Tibial artery (tissue), 4 donors: ENCODE measurements around the gene PRSS53.
A peak's percentile ranks its signal among the peaks of the same experiment; 100 is the strongest.

Experiments used
- DNase-seq, 2 donors: peaks; one replicate each; pipeline ENCODE4 v3.0.0-alpha.2; 2019
- H3K27ac ChIP-seq, 2 donors: fragments of 200-600 bp; sonication (generic) in 1 of 2; 1 replicate in 1 of 2; 2 replicates in 1 of 2; pipeline ENCODE4 v1.5.1; 2018 to 2019; ENCODE audit warnings: mild to moderate bottlenecking in 1 of 2
- H3K27me3 ChIP-seq, 2 donors: fragments of 200-600 bp; sonication (generic) in 1 of 2; one replicate each; pipeline versions ENCODE4 v1.5.1 to v1.6.0; 2016 to 2019
- H3K36me3 ChIP-seq, 3 donors: fragments of 200-600 bp; sonication (generic) in 2 of 3; one replicate each; pipeline ENCODE4 v1.5.1; 2016 to 2019; ENCODE audit warnings: mild to moderate bottlenecking in 2 of 3
- H3K4me1 ChIP-seq, 4 donors: fragments of 200-600 bp; sonication (generic) in 2 of 4; 1 replicate in 3 of 4; 2 replicates in 1 of 4; pipeline ENCODE4 v1.5.1; 2016 to 2019
- H3K4me3 ChIP-seq, 2 donors: fragments of 200-600 bp; sonication (generic) in 1 of 2; 1 replicate in 1 of 2; 2 replicates in 1 of 2; pipeline ENCODE4 v1.5.1; 2018 to 2019; ENCODE audit warnings: mild to moderate bottlenecking in 2 of 2
- H3K9me3 ChIP-seq, 3 donors: fragments of 200-600 bp; sonication (generic) in 1 of 3; one replicate each; pipeline ENCODE4 v1.5.1; 2016 to 2019
- CTCF ChIP-seq, 2 experiments: fragments of 200-600 bp in 1 of 2; fragments of 450-650 bp in 1 of 2; IDR thresholded peaks; one replicate each; pipeline ENCODE4 v1.5.1; 2017 to 2019; ENCODE audit warnings: antibody characterized with exemption in 2 of 2, mild to moderate bottlenecking in 1 of 2, moderate library complexity in 1 of 2
- intact Hi-C: fragments of 100-400 bp; cut with DNase I; formaldehyde crosslinking; loops from one replicate; pipeline ENCODE4 v1.15.0; 2023; ENCODE audit warnings: low total_unique reads

Gene PRSS53

GRCh38 chr16:31063495-31063842 lies 25.3 kb downstream of the PRSS53 start:
- no peak for TF ChIP-seq CTCF (IDR thresholded peaks at IDR 0.05)
- Histone ChIP-seq H3K4me1 (peaks cover 0 to 11% (median 10%) of the 10 kb centered on the region in 4 donors), H3K4me3 (no peak overlapping the region), H3K27me3 (no peaks in the 10 kb centered on the region), H3K9me3 (no peaks in the 10 kb centered on the region), H3K27ac (no peak overlapping the region), H3K36me3 (peaks cover 18 to 41% (median 23%) of the 10 kb centered on the region in 3 donors)
- DNase-seq: no peak
- intact Hi-C loops: no loop called here

- Histone ChIP-seq H3K9me3 (no peaks in the 10 kb centered on the region), H3K4me1 (peaks cover 0 to 11% (median 10%) of the 10 kb centered on the region in 4 donors), H3K4me3 (no peak overlapping the region), H3K36me3 (peaks cover 25 to 52% (median 33%) of the 10 kb centered on the region in 3 donors), H3K27me3 (no peaks in the 10 kb centered on the region), H3K27ac (no peak overlapping the region)
- intact Hi-C loops: no loop called here
- DNase-seq: no peak
- no peak for TF ChIP-seq CTCF (IDR thresholded peaks at IDR 0.05)
Measured at GRCh38 chr16:31061813-31062440, 26.8 kb downstream of the PRSS53 start.

- no peak for TF ChIP-seq CTCF (IDR thresholded peaks at IDR 0.05)
- no peak for DNase-seq
- intact Hi-C loops: no loop called here
- Histone ChIP-seq H3K4me3 (no peak overlapping the region), H3K9me3 (no peaks in the 10 kb centered on the region), H3K27ac (no peak overlapping the region), H3K36me3 (peaks cover 25 to 52% (median 33%) of the 10 kb centered on the region in 3 donors), H3K27me3 (no peaks in the 10 kb centered on the region), H3K4me1 (peaks cover 0 to 11% (median 10%) of the 10 kb centered on the region in 4 donors)
Measured at GRCh38 chr16:31061126-31061812, 27.5 kb downstream of the PRSS53 start.

GRCh38 chr16:31055613-31056012 lies 33.1 kb downstream of the PRSS53 start:
- no peaks in the 10 kb centered on the region for H3K9me3 ChIP-seq
- intact Hi-C loops: no loop called here
- H3K4me1 ChIP-seq: no peaks in the 10 kb centered on the region
- TF ChIP-seq CTCF (IDR thresholded peaks at IDR 0.05): no peak
- no peaks in the 10 kb centered on the region for H3K27me3 ChIP-seq
- DNase-seq: no peak
- peaks cover 9 to 19% (median 16%) of the 10 kb centered on the region in 3 donors for H3K36me3 ChIP-seq
- no peak overlapping the region for H3K27ac ChIP-seq
- H3K4me3 ChIP-seq: no peak overlapping the region

GRCh38 chr16:31052114-31052513 lies 36.6 kb downstream of the PRSS53 start:
- intact Hi-C loops: no loop called here
- no peak for TF ChIP-seq CTCF (IDR thresholded peaks at IDR 0.05)
- H3K4me3 ChIP-seq: no peak overlapping the region
- no peaks in the 10 kb centered on the region for H3K27me3 ChIP-seq
- H3K36me3 ChIP-seq: no peaks in the 10 kb centered on the region
- peak in 1 of 2 donors; percentile 66 for DNase-seq
- H3K9me3 ChIP-seq: no peaks in the 10 kb centered on the region
- H3K27ac ChIP-seq: no peak overlapping the region
- no peaks in the 10 kb centered on the region for H3K4me1 ChIP-seq
